Stimulated activated naive CD4-positive, alpha-beta T cell treated with Interleukin-2 at 50 U/mL for 16 hours (primary cell): ENCODE measurements around the gene TEF.

Experiments
- DNase-seq: peaks from one replicate; lab custom pipeline; 2025; lab: John Stamatoyannopoulos, UW

The TEF gene

GRCh38 chr22:41381329-41382097, at the start of gene TEF:
TEF (plus strand) TSS chr22:41381942; CDS start chr22:41382045, 103 bp downstream.
- peak; percentile 97 for DNase-seq

- no peak for DNase-seq
These were observed 49.4 kb upstream of the TEF start for GRCh38 chr22:41332217-41332939.

- no peak for DNase-seq
These were observed 47.9 kb upstream of the TEF start for GRCh38 chr22:41333806-41334205.

- DNase-seq: no peak
These were observed 47.5 kb upstream of the TEF start for GRCh38 chr22:41334215-41334614.

GRCh38 chr22:41334951-41335635, 46.6 kb upstream of the TEF start:
- no peak for DNase-seq

GRCh38 chr22:41338614-41339212, 43.0 kb upstream of the TEF start:
- no peak for DNase-seq

GRCh38 chr22:41339823-41340222, 41.9 kb upstream of the TEF start:
- no peak for DNase-seq

GRCh38 chr22:41340357-41340756, 41.4 kb upstream of the TEF start:
- DNase-seq: no peak

- DNase-seq: no peak
These were observed 40.7 kb upstream of the TEF start for GRCh38 chr22:41341012-41341411.

- DNase-seq: no peak
These were observed 39.8 kb upstream of the TEF start for GRCh38 chr22:41341990-41342389.

GRCh38 chr22:41343300-41343699, 38.4 kb upstream of the TEF start:
- DNase-seq: no peak

GRCh38 chr22:41343717-41344116, 38.0 kb upstream of the TEF start:
- no peak for DNase-seq

- no peak for DNase-seq
These were observed 37.5 kb upstream of the TEF start for GRCh38 chr22:41344189-41344788.

- no peak for DNase-seq
These were observed 35.9 kb upstream of the TEF start for GRCh38 chr22:41345807-41346335.

- DNase-seq: no peak
These were observed 34.5 kb upstream of the TEF start for GRCh38 chr22:41347066-41347859.

- no peak for DNase-seq
These were observed 32.7 kb upstream of the TEF start for GRCh38 chr22:41348964-41349484.

GRCh38 chr22:41350087-41350486, 31.7 kb upstream of the TEF start:
- DNase-seq: no peak

GRCh38 chr22:41351011-41351410, 30.7 kb upstream of the TEF start:
- no peak for DNase-seq

- no peak for DNase-seq
These were observed 29.7 kb upstream of the TEF start for GRCh38 chr22:41352058-41352457.

- no peak for DNase-seq
These were observed 27.7 kb upstream of the TEF start for GRCh38 chr22:41353862-41354575.
